Neural cell (in vitro differentiated cells): ENCODE results near the gene TMEM50B.

ENCODE experiments used
- EP300 ChIP-seq: fragments of 450-650 bp; conservative IDR thresholded peaks from 2 replicates; pipeline ENCODE4 v1.6.1; 2014; ENCODE audit warnings: antibody characterized with exemption, mild to moderate bottlenecking, moderate library complexity; ENCODE audit not compliant: poor library complexity, severe bottlenecking
- EZH2 ChIP-seq: fragments of 200-600, 300-800 bp; shearing (Covaris generic), sonication (generic); IDR thresholded peaks from 2 replicates; pipeline ENCODE4 v1.6.1; 2014; ENCODE audit warnings: antibody characterized with exemption, low read length, borderline replicate concordance, mild to moderate bottlenecking; ENCODE audit not compliant: insufficient read depth, poor library complexity, severe bottlenecking
- MXI1 ChIP-seq: fragments of 450-650 bp; conservative IDR thresholded peaks from 2 replicates; pipeline ENCODE4 v1.6.1; 2014; ENCODE audit warnings: antibody characterized with exemption, mild to moderate bottlenecking; ENCODE audit not compliant: poor library complexity, severe bottlenecking
- POLR2AphosphoS5 ChIP-seq: IDR thresholded peaks from 2 replicates; pipeline ENCODE4 v1.6.1; 2012
- RAD21 ChIP-seq: fragments of 450-650 bp; conservative IDR thresholded peaks from 2 replicates; pipeline ENCODE4 v1.6.1; 2014; ENCODE audit warnings: antibody characterized with exemption, mild to moderate bottlenecking, moderate library complexity
- SMC3 ChIP-seq: fragments of 450-650 bp; conservative IDR thresholded peaks from 2 replicates; pipeline ENCODE4 v1.6.1; 2014; ENCODE audit warnings: antibody characterized with exemption, mild to moderate bottlenecking, moderate library complexity; ENCODE audit not compliant: poor library complexity
- TAF1 ChIP-seq: IDR thresholded peaks from 2 replicates; pipeline ENCODE4 v1.6.1; 2012; ENCODE audit warnings: low read depth
- TF ChIP-seq, protein P1 (sequence below): fragments of 450-650 bp; IDR thresholded peaks from 2 replicates; pipeline ENCODE4 v1.5.1; 2014; ENCODE audit warnings: antibody characterized with exemption, mild to moderate bottlenecking, moderate library complexity; ENCODE audit not compliant: poor library complexity, severe bottlenecking
- TF ChIP-seq, protein P2 (sequence below): IDR thresholded peaks from 2 replicates; pipeline ENCODE4 v1.6.1; 2012; ENCODE audit warnings: borderline replicate concordance

DNA sequence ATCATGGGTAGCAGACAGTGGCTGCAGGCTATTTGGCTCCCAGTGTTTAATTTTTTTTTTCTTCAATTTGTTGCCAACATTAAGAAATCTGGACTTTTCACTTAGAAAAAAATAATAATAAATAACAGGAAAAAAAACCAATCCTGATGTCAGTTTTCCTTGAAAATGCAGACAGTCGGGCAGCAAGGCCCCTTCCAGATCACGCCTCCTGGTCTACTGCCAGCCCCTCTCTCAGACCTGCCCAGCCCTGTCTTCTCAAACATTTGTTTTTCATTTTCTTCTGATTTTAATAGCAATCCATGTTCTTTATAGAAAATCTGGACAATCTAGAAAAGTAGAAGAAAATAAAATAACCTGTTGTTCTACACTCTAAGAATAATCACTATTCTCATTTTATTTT is 61.1 kb downstream of the TMEM50B start:
- TF ChIP-seq RAD21 (no peak), EZH2 (no peak), MXI1 (no peak), POLR2AphosphoS5 (no peak), TAF1 (no peak), SMC3 (no peak), EP300 (no peak)
- TF ChIP-seq, protein P1, sequence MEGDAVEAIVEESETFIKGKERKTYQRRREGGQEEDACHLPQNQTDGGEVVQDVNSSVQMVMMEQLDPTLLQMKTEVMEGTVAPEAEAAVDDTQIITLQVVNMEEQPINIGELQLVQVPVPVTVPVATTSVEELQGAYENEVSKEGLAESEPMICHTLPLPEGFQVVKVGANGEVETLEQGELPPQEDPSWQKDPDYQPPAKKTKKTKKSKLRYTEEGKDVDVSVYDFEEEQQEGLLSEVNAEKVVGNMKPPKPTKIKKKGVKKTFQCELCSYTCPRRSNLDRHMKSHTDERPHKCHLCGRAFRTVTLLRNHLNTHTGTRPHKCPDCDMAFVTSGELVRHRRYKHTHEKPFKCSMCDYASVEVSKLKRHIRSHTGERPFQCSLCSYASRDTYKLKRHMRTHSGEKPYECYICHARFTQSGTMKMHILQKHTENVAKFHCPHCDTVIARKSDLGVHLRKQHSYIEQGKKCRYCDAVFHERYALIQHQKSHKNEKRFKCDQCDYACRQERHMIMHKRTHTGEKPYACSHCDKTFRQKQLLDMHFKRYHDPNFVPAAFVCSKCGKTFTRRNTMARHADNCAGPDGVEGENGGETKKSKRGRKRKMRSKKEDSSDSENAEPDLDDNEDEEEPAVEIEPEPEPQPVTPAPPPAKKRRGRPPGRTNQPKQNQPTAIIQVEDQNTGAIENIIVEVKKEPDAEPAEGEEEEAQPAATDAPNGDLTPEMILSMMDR, result no peak
- TF ChIP-seq, protein P2, sequence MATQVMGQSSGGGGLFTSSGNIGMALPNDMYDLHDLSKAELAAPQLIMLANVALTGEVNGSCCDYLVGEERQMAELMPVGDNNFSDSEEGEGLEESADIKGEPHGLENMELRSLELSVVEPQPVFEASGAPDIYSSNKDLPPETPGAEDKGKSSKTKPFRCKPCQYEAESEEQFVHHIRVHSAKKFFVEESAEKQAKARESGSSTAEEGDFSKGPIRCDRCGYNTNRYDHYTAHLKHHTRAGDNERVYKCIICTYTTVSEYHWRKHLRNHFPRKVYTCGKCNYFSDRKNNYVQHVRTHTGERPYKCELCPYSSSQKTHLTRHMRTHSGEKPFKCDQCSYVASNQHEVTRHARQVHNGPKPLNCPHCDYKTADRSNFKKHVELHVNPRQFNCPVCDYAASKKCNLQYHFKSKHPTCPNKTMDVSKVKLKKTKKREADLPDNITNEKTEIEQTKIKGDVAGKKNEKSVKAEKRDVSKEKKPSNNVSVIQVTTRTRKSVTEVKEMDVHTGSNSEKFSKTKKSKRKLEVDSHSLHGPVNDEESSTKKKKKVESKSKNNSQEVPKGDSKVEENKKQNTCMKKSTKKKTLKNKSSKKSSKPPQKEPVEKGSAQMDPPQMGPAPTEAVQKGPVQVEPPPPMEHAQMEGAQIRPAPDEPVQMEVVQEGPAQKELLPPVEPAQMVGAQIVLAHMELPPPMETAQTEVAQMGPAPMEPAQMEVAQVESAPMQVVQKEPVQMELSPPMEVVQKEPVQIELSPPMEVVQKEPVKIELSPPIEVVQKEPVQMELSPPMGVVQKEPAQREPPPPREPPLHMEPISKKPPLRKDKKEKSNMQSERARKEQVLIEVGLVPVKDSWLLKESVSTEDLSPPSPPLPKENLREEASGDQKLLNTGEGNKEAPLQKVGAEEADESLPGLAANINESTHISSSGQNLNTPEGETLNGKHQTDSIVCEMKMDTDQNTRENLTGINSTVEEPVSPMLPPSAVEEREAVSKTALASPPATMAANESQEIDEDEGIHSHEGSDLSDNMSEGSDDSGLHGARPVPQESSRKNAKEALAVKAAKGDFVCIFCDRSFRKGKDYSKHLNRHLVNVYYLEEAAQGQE, result no peak
